Natural killer cell (primary cell): Measurements from ENCODE around the gene CIDEA. TPM values are rescaled to one million over a fixed set of nuclear protein-coding genes. Genes with fewer than 3 reads are reported as not detected.
A peak's percentile ranks its signal among the peaks of the same experiment; 100 is the strongest.

Experiments used
- ATAC-seq, 3 donors: fragments of 150-1000 bp in 2 of 3; fragments of 200-7000 bp in 1 of 3; cut with Tn5 transposase; 1 replicate in 1 of 3; 2 replicates in 2 of 3; pipeline ENCODE4 v1.10.0; 2021; ENCODE audit warnings: mild to moderate bottlenecking in 2 of 3, moderate library complexity in 2 of 3
- DNase-seq, 2 donors: peaks; one replicate each; pipeline versions ENCODE4 v3.0.0 to v3.0.0-alpha.2; 2013 to 2021; ENCODE audit warnings: mixed read lengths in 1 of 2
- H3K27ac ChIP-seq: one replicate; pipeline ENCODE4 v1.5.1; 2013; ENCODE audit warnings: mild to moderate bottlenecking, low read length
- H3K27me3 ChIP-seq: one replicate; pipeline ENCODE4 v1.6.1; 2013; ENCODE audit warnings: low read length; ENCODE audit not compliant: control insufficient read depth, insufficient read depth
- H3K36me3 ChIP-seq: one replicate; pipeline ENCODE4 v1.6.1; 2013; ENCODE audit warnings: low read length; ENCODE audit not compliant: control insufficient read depth, insufficient read depth
- H3K4me1 ChIP-seq: one replicate; pipeline ENCODE4 v1.6.1; 2013; ENCODE audit warnings: low read length; ENCODE audit not compliant: control insufficient read depth, insufficient read depth
- H3K4me3 ChIP-seq: one replicate; pipeline ENCODE4 v1.5.1; 2013; ENCODE audit warnings: low read length
- H3K9me3 ChIP-seq: one replicate; pipeline ENCODE4 v1.6.1; 2013; ENCODE audit warnings: low read length; ENCODE audit not compliant: control insufficient read depth, insufficient read depth
- H3K27ac Mint-ChIP-seq, 2 donors: one replicate each; pipeline ENCODE4 v1.8.0; 2022; ENCODE audit warnings: mild to moderate bottlenecking in 2 of 2, mixed read lengths in 2 of 2, moderate library complexity in 1 of 2
- H3K27me3 Mint-ChIP-seq, 2 donors: one replicate each; pipeline ENCODE4 v1.8.0; 2022; ENCODE audit warnings: low read depth in 2 of 2, mixed read lengths in 2 of 2
- H3K36me3 Mint-ChIP-seq: one replicate; pipeline ENCODE4 v1.8.0; 2022; ENCODE audit warnings: mixed read lengths
- H3K4me1 Mint-ChIP-seq, 2 donors: one replicate each; pipeline ENCODE4 v1.8.0; 2022; ENCODE audit warnings: mixed read lengths in 2 of 2
- H3K4me3 Mint-ChIP-seq: one replicate; pipeline ENCODE4 v1.8.0; 2022; ENCODE audit warnings: mild to moderate bottlenecking, moderate library complexity, mixed read lengths
- H3K9me3 Mint-ChIP-seq, 2 donors: one replicate each; pipeline ENCODE4 v1.8.0; 2022; ENCODE audit warnings: mixed read lengths in 2 of 2
- WGBS: methylation state at CpG from one replicate; pipeline ENCODE4 v1.1.7; 2013; ENCODE audit warnings: missing lambda C conversion rate; ENCODE audit not compliant: insufficient coverage; 5-methylcytosine and 5-hydroxymethylcytosine counted together
- intact Hi-C: fragments of 100-400 bp; cut with micrococcal nuclease; formaldehyde crosslinking; loops from one replicate; pipeline ENCODE4 v1.14.2; 2022
- total RNA-seq, 4 donors: library from RNA; stranded (reverse); fragments of 120-200 nt in 1 of 4; gene quantifications; one replicate each; pipeline versions ENCODE4 v1.2.3 to v1.2.4, GENCODE V29; 2013 to 2022
- TF ChIP-seq, protein P1 (sequence below): fragments of 200-600 bp; IDR thresholded peaks from one replicate; pipeline ENCODE4 v1.8.0; 2022; ENCODE audit warnings: antibody characterized with exemption

The CIDEA gene
- total RNA-seq, 3 donors from 2014 or later (not counting 1 experiment from before 2014, with no cell fraction given), result not detected

DNA sequence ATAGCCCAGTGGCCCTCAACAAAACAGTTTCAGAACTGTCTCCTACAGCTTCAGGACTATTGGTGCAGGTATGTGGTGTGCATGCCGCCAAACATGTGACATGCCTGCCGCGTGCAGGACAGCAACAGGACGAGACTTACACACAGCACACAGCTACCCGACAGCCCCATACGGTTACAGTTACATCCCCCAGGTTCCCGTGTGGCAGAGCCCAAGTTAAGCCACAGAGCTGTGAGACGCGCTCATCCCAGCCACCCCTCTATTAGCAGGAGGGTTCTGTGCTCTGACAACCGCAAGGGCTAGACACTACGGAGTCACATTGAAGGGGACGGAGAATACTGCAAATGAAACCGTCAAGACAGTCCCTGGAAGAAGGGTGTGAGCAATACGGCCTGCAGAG lies 37.5 kb downstream of the CIDEA start:
- no peaks in the 10 kb centered on the region for H3K9me3 ChIP-seq
- H3K4me3 ChIP-seq, result no peak overlapping the region
- H3K4me3 Mint-ChIP-seq, result no peak overlapping the region
- peaks cover 16 to 18% of the 10 kb centered on the region in 2 donors for H3K27me3 Mint-ChIP-seq
- H3K36me3 Mint-ChIP-seq, result no peaks in the 10 kb centered on the region
- intact Hi-C loops, result no loop called here
- H3K27me3 ChIP-seq, result peaks cover 11% of the 10 kb centered on the region
- H3K27ac ChIP-seq, result no peak overlapping the region
- H3K4me1 Mint-ChIP-seq, result no peaks in the 10 kb centered on the region
- TF ChIP-seq, protein P1, sequence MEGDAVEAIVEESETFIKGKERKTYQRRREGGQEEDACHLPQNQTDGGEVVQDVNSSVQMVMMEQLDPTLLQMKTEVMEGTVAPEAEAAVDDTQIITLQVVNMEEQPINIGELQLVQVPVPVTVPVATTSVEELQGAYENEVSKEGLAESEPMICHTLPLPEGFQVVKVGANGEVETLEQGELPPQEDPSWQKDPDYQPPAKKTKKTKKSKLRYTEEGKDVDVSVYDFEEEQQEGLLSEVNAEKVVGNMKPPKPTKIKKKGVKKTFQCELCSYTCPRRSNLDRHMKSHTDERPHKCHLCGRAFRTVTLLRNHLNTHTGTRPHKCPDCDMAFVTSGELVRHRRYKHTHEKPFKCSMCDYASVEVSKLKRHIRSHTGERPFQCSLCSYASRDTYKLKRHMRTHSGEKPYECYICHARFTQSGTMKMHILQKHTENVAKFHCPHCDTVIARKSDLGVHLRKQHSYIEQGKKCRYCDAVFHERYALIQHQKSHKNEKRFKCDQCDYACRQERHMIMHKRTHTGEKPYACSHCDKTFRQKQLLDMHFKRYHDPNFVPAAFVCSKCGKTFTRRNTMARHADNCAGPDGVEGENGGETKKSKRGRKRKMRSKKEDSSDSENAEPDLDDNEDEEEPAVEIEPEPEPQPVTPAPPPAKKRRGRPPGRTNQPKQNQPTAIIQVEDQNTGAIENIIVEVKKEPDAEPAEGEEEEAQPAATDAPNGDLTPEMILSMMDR, result no peak
- H3K36me3 ChIP-seq, result no peaks in the 10 kb centered on the region
- ATAC-seq, result no peak
- no peaks in the 10 kb centered on the region for H3K9me3 Mint-ChIP-seq
- 96% methylated on average over 14 of the region's 14 CpGs for WGBS
- H3K4me1 ChIP-seq, result peaks cover 3% of the 10 kb centered on the region
- no peak overlapping the region for H3K27ac Mint-ChIP-seq
- no peak for DNase-seq

DNA sequence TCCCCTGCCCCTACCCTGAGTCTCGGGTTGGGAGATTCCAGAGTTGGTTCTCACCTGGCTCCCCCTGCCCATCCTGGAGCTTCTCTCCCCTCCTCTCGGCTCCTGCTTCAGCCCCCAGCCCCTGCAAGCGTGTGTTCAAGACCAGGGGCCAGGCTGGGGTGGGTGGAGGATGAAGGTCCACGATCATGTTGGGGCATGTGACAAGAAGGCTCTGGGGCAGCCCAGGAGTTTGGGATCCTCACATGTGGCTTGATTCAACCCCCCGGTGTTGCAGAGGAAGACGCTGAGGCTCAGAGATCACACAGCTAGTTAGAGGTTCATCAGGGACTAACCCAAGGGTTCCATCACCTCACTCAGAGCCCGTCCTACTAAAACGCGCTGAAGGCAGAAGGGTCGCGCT lies 39.7 kb downstream of the CIDEA start:
- no peak for DNase-seq
- intact Hi-C loops, result no loop called here
- no peaks in the 10 kb centered on the region for H3K9me3 Mint-ChIP-seq
- H3K4me3 Mint-ChIP-seq, result no peak overlapping the region
- no peaks in the 10 kb centered on the region for H3K4me1 Mint-ChIP-seq
- peaks cover 10 to 11% of the 10 kb centered on the region in 2 donors for H3K27me3 Mint-ChIP-seq
- TF ChIP-seq, protein P1, result no peak
- no peaks in the 10 kb centered on the region for H3K4me1 ChIP-seq
- no peak for ATAC-seq
- H3K27ac Mint-ChIP-seq, result no peak overlapping the region
- no peaks in the 10 kb centered on the region for H3K36me3 ChIP-seq
- no peaks in the 10 kb centered on the region for H3K36me3 Mint-ChIP-seq
- H3K9me3 ChIP-seq, result no peaks in the 10 kb centered on the region
- no peak overlapping the region for H3K27ac ChIP-seq
- H3K27me3 ChIP-seq, result no peaks in the 10 kb centered on the region
- 82% methylated on average over 11 of the region's 11 CpGs for WGBS
- H3K4me3 ChIP-seq, result no peak overlapping the region

DNA sequence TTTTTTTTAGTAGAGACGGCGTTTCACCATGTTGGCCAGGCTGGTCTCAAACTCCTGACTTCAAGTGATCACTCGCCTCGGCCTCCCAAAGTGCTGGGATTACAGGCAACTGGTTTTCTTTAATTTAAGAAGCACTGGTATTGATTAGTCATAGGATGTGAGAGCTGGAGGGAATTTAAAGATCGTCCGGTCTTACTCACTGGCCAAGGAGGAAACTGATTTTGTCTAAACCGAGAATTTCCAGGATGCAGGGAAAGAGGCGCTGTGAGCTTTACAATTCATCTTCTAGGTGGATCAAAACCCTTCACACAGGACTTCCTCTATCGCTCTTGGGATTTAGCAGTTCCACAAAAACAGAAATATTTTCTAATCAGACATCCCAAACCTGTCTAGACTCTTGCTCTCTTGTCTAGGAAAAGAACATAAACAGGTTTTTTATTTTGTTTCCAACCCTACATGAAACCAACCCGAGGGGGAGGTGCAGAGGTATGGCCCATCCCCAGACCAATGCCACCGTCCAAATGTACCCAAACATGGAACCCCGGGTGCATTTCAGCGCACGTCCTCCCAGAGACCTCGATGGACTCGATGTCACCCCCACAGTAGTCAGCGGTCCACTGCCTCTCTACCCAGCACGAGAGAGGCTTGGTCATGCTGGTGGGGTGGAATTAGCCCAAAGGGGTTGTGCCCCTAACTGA lies 41.4 kb downstream of the CIDEA start:
- Mint-ChIP-seq H3K4me3 (no peak overlapping the region), H3K36me3 (no peaks in the 10 kb centered on the region), H3K27ac (no peak overlapping the region), H3K9me3 (no peaks in the 10 kb centered on the region), H3K27me3 (peaks cover 6 to 11% of the 10 kb centered on the region in 2 donors), H3K4me1 (no peaks in the 10 kb centered on the region)
- Histone ChIP-seq H3K4me1 (no peaks in the 10 kb centered on the region), H3K9me3 (no peaks in the 10 kb centered on the region), H3K36me3 (no peaks in the 10 kb centered on the region), H3K4me3 (no peak overlapping the region), H3K27me3 (no peaks in the 10 kb centered on the region), H3K27ac (no peak overlapping the region)
- TF ChIP-seq, protein P1, result no peak
- no peak for DNase-seq
- intact Hi-C loops, result no loop called here
- 93% methylated on average over 18 of the region's 18 CpGs for WGBS
- ATAC-seq, result peak in 1 of 3 donors; percentile 5

DNA sequence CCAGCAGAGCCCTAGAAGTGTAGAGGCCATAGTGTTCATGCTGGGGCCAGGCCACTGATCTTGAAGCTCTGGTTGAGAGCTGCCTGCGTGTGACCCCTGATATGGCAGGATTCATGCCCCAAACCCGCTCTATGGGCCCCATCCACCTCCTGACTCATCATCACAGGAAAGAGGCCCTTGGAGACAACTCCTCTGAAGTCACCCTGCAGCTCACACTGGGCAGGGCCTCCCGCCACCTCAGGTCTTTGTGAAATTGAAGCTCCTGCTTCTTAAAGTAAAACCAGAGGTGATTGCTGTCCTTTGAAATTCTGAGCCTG lies 41.9 kb downstream of the CIDEA start:
- TF ChIP-seq, protein P1, result no peak
- ATAC-seq, result no peak
- Mint-ChIP-seq H3K36me3 (no peaks in the 10 kb centered on the region), H3K9me3 (no peaks in the 10 kb centered on the region), H3K4me3 (no peak overlapping the region), H3K4me1 (no peaks in the 10 kb centered on the region), H3K27me3 (peaks cover 6 to 11% of the 10 kb centered on the region in 2 donors), H3K27ac (no peak overlapping the region)
- Histone ChIP-seq H3K27ac (no peak overlapping the region), H3K4me3 (no peak overlapping the region), H3K4me1 (no peaks in the 10 kb centered on the region), H3K36me3 (no peaks in the 10 kb centered on the region), H3K9me3 (no peaks in the 10 kb centered on the region), H3K27me3 (no peaks in the 10 kb centered on the region)
- WGBS, result 83% methylated on average over 3 of the region's 3 CpGs
- intact Hi-C loops, result no loop called here
- no peak for DNase-seq
